ENCODE results near the gene RASGEF1B.
A peak's percentile ranks its signal among the peaks of the same experiment; 100 is the strongest.

The RASGEF1B gene

DNA sequence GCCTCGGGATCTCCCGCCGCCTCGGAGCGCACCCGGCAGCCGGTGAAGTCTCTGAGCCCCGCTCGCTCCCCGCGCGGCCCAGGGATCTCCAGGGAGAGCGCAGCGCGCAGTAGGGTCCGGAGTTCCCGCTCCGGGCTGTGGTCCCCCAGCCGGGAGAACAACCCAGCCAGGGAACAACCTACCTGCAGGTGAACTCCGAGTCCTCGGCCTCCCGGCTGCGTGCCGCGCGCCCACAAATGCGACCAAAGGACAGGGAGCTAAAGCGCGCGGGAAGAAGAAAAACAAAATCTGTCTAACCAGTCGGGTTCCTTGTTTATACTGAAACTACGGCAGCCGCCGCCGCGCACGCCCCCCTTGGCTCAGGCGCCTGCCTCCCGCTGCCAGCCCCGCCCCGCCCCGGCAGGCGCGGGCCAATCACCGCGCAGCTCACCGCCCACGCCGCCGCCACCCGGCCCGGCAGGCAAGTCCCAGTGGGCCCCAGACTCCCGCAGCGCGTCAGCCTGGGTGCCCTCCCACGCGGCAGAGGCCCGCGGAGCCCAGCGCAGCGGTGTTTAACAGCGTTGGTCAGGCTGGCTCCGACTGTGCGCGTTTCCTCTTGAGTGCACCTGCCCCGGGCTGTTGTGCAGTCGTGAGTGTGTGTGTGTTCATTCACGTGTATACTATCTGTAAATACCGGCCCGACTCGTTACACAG is at the start of gene RASGEF1B:
Gene RASGEF1B (minus strand): TSS at position 320 of the 693 bp plus-strand sequence. CDS start 12,399 bp downstream, outside the sequence.
- peak; percentile 91 for DNase-seq (ENCODE audit: low spot score)

GRCh38 chr4:81519856-81520255 is 48.1 kb upstream of the RASGEF1B start:
- no peak for DNase-seq (ENCODE audit: low spot score)

GRCh38 chr4:81519427-81519773 is 47.7 kb upstream of the RASGEF1B start:
- DNase-seq (ENCODE audit: low spot score): no peak

- no peak for DNase-seq (ENCODE audit: low spot score)
Measured at GRCh38 chr4:81518762-81519426, 47.2 kb upstream of the RASGEF1B start.

GRCh38 chr4:81516241-81516640 is 44.5 kb upstream of the RASGEF1B start:
- no peak for DNase-seq (ENCODE audit: low spot score)

- DNase-seq (ENCODE audit: low spot score): no peak
Measured at GRCh38 chr4:81512757-81513501, 41.2 kb upstream of the RASGEF1B start.

- DNase-seq (ENCODE audit: low spot score): no peak
Measured at GRCh38 chr4:81512001-81512756, 40.5 kb upstream of the RASGEF1B start.

DNA sequence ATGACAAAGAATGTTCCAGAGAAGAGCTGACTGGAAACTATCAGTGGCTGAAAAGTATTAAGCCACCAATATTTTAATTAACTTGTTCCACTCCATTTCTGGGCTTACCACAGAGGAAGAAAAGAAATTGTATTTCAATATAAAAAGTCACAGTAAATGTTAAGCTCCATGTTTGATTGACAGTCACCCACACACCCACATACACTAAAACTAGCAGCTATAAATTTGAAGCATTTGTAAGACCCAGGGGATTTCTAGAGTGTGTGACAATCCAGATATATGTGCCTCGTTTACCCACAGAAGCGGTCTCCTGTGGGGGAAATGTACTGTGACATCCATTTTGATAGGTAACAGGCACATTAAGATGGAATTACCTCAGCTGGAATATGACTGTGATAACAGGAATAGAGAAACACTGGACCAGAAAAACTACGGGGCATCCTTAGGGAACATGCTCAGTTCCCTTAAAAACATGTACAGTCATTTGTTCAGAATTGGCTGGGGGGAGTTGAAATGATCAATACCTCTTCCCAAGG is 39.0 kb upstream of the RASGEF1B start:
- no peak for DNase-seq (ENCODE audit: low spot score)

DNA sequence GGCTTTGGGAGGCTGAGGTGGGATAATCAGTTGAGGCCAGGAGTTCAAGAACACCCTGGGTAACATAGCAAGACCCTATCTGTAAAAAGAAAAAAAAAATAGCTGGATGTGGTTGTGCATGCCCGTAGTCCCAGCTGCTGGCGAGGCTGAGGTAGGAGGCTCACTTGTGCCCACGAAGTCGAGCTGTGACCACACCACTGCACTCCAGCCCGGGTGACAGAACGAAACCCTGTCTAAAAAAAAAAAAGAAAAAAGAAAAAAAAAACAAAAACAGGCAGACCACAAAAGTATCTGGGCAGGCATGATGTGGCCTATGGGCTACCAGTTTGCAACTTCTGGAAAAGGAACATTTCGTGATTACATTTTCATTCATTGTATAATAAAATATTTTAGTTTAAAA is 38.1 kb upstream of the RASGEF1B start:
- no peak for DNase-seq (ENCODE audit: low spot score)

DNA sequence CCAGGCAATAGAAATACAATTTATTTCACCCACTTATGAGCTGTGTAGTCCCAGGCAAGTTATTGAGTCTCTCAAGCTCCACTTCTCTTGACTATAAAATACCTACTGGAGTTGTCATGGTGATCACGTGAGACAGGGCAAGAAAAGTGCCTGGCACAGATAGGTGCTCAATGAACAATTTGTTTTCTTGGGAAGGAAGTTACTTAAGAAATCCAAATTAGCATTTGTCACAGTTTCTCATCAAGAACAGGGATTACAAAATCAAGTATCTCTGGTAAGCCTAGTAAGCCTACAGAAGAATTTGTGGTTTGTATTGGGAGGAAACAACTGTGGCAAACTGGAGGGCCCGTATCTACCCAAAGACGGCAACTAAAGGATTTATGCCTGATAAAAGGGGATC is 37.5 kb upstream of the RASGEF1B start:
- DNase-seq (ENCODE audit: low spot score): no peak

DNA sequence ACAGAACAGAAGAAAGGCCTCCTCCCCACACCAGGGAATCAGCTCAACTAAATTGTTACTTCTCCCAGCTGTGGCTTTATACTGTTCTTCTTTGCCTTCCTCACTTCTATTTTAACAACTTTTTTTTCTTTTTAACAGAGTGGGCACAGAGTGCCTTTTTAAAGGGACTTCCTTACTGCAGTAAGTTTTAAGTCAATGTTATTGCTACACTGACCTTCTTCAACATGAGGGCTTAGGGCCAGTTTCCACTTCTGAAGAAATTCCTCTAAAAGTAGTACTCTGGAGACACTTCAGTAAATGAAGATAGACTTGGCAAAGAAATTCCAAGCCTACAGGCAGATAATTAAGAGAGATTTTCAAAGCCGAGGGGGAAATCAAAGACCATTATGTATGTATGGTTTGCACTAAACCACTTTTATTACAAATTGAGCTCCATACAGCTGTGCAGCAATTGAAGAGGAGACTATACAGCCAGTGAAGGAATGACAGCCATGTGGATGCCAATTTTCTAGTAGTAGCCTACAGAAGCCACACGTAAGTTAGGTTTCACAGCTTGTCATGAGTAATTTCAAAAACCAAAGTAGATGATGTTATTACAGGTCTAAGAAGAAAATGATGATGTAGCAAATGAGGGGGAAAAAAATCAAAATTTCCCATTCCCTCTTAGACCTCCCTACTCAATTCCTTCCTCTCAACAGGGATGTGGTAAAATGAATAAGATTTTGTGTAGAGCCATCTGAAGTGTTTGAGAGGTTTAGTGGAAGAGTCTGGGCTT is 36.9 kb upstream of the RASGEF1B start:
- DNase-seq (ENCODE audit: low spot score): no peak

- no peak for DNase-seq (ENCODE audit: low spot score)
Measured at GRCh38 chr4:81507530-81507929, 35.8 kb upstream of the RASGEF1B start.

DNA sequence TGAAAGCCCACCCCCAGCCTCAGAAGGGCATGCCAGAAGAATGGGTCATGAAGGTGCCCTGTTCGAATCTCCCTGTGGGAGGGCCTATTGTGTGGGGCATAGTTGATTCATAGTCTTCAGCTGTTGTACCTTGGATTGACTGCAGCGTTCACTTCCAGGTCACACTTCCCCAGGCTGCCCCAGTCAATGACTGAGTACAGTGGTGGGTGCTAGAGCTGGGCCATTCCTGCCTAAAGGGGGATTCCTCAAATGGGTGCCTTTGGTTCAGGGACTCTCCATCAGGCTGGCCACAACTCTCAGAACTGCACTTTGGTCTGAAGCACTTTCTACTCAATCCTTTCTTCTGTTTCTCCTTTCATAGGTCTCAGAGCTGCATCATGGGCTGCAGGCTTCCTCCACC is 35.0 kb upstream of the RASGEF1B start:
- DNase-seq (ENCODE audit: low spot score): no peak

- DNase-seq (ENCODE audit: low spot score): no peak
Measured at GRCh38 chr4:81505726-81506125, 34.0 kb upstream of the RASGEF1B start.

DNA sequence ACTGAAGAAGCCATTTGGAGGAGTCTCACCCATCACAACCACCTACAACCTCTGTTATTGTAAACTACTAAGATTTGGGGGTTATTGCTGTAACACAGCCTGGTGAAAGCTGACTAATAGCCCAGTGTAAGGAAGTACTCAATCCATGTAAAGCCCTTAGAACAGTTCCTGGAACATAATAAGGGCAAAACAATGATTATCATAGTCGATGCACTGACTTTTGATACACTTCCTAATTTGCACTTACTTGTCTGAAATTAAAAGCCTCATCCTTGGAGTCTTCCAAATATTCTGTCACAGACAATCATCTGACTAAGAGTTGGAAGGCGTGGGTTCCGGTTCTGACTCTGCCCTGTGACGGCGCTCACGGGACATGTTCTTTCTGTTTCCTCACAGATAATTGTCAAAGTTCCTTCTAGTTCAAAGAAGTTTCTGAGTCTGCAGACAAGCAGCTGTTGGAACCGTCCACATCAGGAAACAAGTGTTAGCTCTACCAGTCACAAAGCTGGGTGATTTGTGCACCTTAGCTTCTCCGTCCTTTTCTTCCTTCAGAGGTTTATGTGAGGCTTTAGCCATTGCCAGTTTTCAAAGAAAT is 33.4 kb upstream of the RASGEF1B start:
- peak; percentile 64 for DNase-seq (ENCODE audit: low spot score)

GRCh38 chr4:81504112-81505003 is 32.7 kb upstream of the RASGEF1B start:
- DNase-seq (ENCODE audit: low spot score): no peak

DNA sequence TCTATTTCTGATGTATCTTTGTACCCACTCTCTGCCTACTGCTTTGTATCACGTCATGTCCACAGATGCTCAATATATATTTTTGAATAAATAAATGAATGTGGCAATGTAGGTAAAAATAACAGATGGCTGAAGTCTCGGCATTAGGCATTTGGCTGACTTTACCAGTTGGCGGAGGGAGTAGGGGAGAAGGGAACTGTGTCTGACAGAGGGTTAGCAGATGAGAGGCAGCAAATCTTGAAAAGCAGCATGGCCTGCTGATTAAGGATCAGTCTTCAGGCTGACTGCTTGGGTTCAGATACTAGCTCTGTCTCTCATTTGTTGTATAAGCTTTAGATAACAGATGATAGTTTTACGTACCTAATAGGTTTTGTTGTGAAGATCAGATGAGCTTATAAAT is 31.9 kb upstream of the RASGEF1B start:
- no peak for DNase-seq (ENCODE audit: low spot score)

- DNase-seq (ENCODE audit: low spot score): no peak
Measured at GRCh38 chr4:81502564-81502963, 30.9 kb upstream of the RASGEF1B start.

DNA sequence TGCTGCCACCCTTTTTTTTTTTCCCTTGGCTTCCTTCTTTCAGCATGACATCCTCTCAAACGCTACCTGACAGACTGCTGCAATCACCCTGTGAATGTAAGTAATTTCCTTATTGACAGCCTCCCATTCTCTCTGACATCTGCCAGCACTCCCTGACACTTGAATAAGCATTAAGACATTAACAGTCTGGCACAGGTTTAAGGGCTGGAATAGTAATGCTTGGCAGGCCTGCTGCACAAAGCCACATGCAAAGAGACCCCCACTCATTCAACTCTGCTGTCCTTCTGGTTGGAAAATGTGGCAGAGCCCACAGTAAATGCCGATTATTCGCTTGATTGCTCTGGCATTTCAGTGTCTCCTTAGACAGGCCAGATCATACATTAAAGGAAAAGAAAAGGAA is 28.1 kb upstream of the RASGEF1B start:
- no peak for DNase-seq (ENCODE audit: low spot score)

- DNase-seq (ENCODE audit: low spot score): no peak
Measured at GRCh38 chr4:81498551-81499099, 26.9 kb upstream of the RASGEF1B start.

All from CD4-positive, alpha-beta T cell treated with Interleukin-6 at 100 ng/mL for 8 hours (primary cell).